Uterus (tissue), 4 donors: ENCODE data around the gene DOK6. TPM values are rescaled to one million over a fixed set of nuclear protein-coding genes. Genes with fewer than 3 reads are reported as not detected.

Experiments
- DNase-seq, 2 donors: peaks; one replicate each; pipeline ENCODE4 v3.0.0-alpha.2; 2019 to 2020
- H3K27ac ChIP-seq, 2 donors: fragments of 200-600 bp; sonication (generic); 1 replicate in 1 of 2; 2 replicates in 1 of 2; pipeline ENCODE4 v1.5.1; 2016 to 2018
- H3K27me3 ChIP-seq, 2 donors: fragments of 200-600 bp; sonication (generic); one replicate each; pipeline ENCODE4 v1.5.1; 2018 to 2019; ENCODE audit warnings: control low read depth in 1 of 2
- H3K36me3 ChIP-seq, 2 donors: fragments of 200-600 bp; sonication (generic); one replicate each; pipeline ENCODE4 v1.5.1; 2019; ENCODE audit warnings: control low read depth in 1 of 2
- H3K4me1 ChIP-seq, 2 donors: fragments of 200-600 bp; sonication (generic); one replicate each; pipeline ENCODE4 v1.5.1; 2018 to 2019; ENCODE audit warnings: control low read depth in 1 of 2
- H3K4me3 ChIP-seq, 2 donors: fragments of 200-600 bp; sonication (generic); 1 replicate in 1 of 2; 2 replicates in 1 of 2; pipeline ENCODE4 v1.5.1; 2018 to 2019; ENCODE audit warnings: mild to moderate bottlenecking in 1 of 2
- H3K9me3 ChIP-seq, 2 donors: fragments of 200-600 bp; sonication (generic); one replicate each; pipeline ENCODE4 v1.5.1; 2019; ENCODE audit warnings: control low read depth in 1 of 2
- CTCF ChIP-seq, 4 experiments: fragments of 200-600 bp in 2 of 4; fragments of 450-650 bp in 2 of 4; sonication (generic) in 2 of 4; IDR thresholded peaks; one replicate each; pipeline ENCODE4 v1.5.1; 2016 to 2019; ENCODE audit warnings: antibody characterized with exemption in 4 of 4, mild to moderate bottlenecking in 2 of 4, moderate library complexity in 1 of 4
- POLR2A ChIP-seq, 2 donors: fragments of 450-650 bp; IDR thresholded peaks; one replicate each; pipeline ENCODE4 v1.6.1; 2016; ENCODE audit warnings: antibody characterized with exemption in 2 of 2, mild to moderate bottlenecking in 1 of 2, moderate library complexity in 1 of 2
- intact Hi-C: fragments of 100-400 bp; cut with DNase I; formaldehyde crosslinking; loops from one replicate; pipeline ENCODE4 v1.15.1; 2023; ENCODE audit warnings: low total_unique reads
- total RNA-seq, 4 donors: library from RNA; depleted of rRNA in 3 of 4; stranded (reverse); fragments of >200 nt in 3 of 4; gene quantifications; one replicate each; pipeline versions ENCODE4 v1.1.0 to v1.2.4, GENCODE V29; 2014 to 2023
- donor health status: DM: yes; HTN: yes; CAD: no.

Gene DOK6
- total RNA-seq, 4 donors from 2014 or later, result 0.26 to 9.5 (median 1.4) TPM

GRCh38 chr18:69691008-69691760 is 290.5 kb downstream of the DOK6 start:
- intact Hi-C loops, result no loop called here
- Histone ChIP-seq H3K9me3 (no peaks in the 10 kb centered on the region), H3K36me3 (no peaks in the 10 kb centered on the region)

GRCh38 chr18:69697069-69697468 is 296.4 kb downstream of the DOK6 start:
- no peaks in the 10 kb centered on the region for H3K27me3 ChIP-seq
- H3K4me3 ChIP-seq, result no peak overlapping the region
- H3K4me1 ChIP-seq, result no peaks in the 10 kb centered on the region
- H3K36me3 ChIP-seq, result no peaks in the 10 kb centered on the region
- no peak overlapping the region for H3K27ac ChIP-seq
- DNase-seq, result no peak
- intact Hi-C loops, result no loop called here
- no peaks in the 10 kb centered on the region for H3K9me3 ChIP-seq
- TF ChIP-seq CTCF (IDR thresholded peaks at IDR 0.05), result no peak
- TF ChIP-seq POLR2A (IDR thresholded peaks at IDR 0.05), result no peak

More at GRCh38 chr18:69691008-69691760, 290.5 kb downstream of the DOK6 start:
- no peak for DNase-seq
- Histone ChIP-seq H3K4me3 (no peak overlapping the region), H3K27ac (no peak overlapping the region), H3K27me3 (no peaks in the 10 kb centered on the region), H3K4me1 (no peaks in the 10 kb centered on the region)
- TF ChIP-seq POLR2A (IDR thresholded peaks at IDR 0.05) (no peak), CTCF (IDR thresholded peaks at IDR 0.05) (no peak)

GRCh38 chr18:69697689-69698088 is 297.0 kb downstream of the DOK6 start:
- Histone ChIP-seq H3K27ac (no peak overlapping the region), H3K27me3 (no peaks in the 10 kb centered on the region), H3K4me1 (no peaks in the 10 kb centered on the region), H3K4me3 (no peak overlapping the region), H3K36me3 (no peaks in the 10 kb centered on the region), H3K9me3 (no peaks in the 10 kb centered on the region)
- no peak for DNase-seq
- intact Hi-C loops, result no loop called here
- no peak for TF ChIP-seq CTCF (IDR thresholded peaks at IDR 0.05)
- no peak for TF ChIP-seq POLR2A (IDR thresholded peaks at IDR 0.05)

GRCh38 chr18:69701305-69701704 is 300.6 kb downstream of the DOK6 start:
- intact Hi-C loops, result no loop called here
- no peak for TF ChIP-seq POLR2A (IDR thresholded peaks at IDR 0.05)
- no peak for TF ChIP-seq CTCF (IDR thresholded peaks at IDR 0.05)
- no peak overlapping the region for H3K27ac ChIP-seq
- H3K27me3 ChIP-seq, result no peaks in the 10 kb centered on the region
- no peak overlapping the region for H3K4me3 ChIP-seq
- no peaks in the 10 kb centered on the region for H3K4me1 ChIP-seq
- H3K9me3 ChIP-seq, result no peaks in the 10 kb centered on the region
- DNase-seq, result no peak
- H3K36me3 ChIP-seq, result no peaks in the 10 kb centered on the region

GRCh38 chr18:69703461-69703860 is 302.8 kb downstream of the DOK6 start:
- no peaks in the 10 kb centered on the region for H3K27me3 ChIP-seq
- no peaks in the 10 kb centered on the region for H3K4me1 ChIP-seq
- DNase-seq, result no peak
- H3K36me3 ChIP-seq, result no peaks in the 10 kb centered on the region
- TF ChIP-seq POLR2A (IDR thresholded peaks at IDR 0.05), result no peak
- no peak for TF ChIP-seq CTCF (IDR thresholded peaks at IDR 0.05)
- H3K27ac ChIP-seq, result no peak overlapping the region
- intact Hi-C loops, result no loop called here
- H3K9me3 ChIP-seq, result no peaks in the 10 kb centered on the region
- H3K4me3 ChIP-seq, result no peak overlapping the region
